Measurements from ENCODE around the gene AQP12B. TPM values are rescaled to one million over a fixed set of nuclear protein-coding genes. Genes with fewer than 3 reads are reported as not detected.
A peak's percentile ranks its signal among the peaks of the same experiment; 100 is the strongest.

The AQP12B gene
- total RNA-seq, 6 experiments from 2014 or later: not detected

GRCh38 chr2:240635998-240636547 lies 46.6 kb downstream of the AQP12B start:
- ATAC-seq (no peak), DNase-seq (peak in 2 of 3 donors; percentile 23 to 32)
- Histone ChIP-seq H3K9me3 (no peaks in the 10 kb centered on the region), H3K27me3 (no peaks in the 10 kb centered on the region), H3K36me3 (no peaks in the 10 kb centered on the region), H3K4me3 (no peak overlapping the region), H3K27ac (no peak overlapping the region), H3K4me1 (no peaks in the 10 kb centered on the region)
- WGBS (ENCODE audit: insufficient coverage, low coverage, low lambda C conversion rate, missing lambda C conversion rate): 33% methylated on average over 1 of the region's 3 CpGs
- TF ChIP-seq, protein P1, sequence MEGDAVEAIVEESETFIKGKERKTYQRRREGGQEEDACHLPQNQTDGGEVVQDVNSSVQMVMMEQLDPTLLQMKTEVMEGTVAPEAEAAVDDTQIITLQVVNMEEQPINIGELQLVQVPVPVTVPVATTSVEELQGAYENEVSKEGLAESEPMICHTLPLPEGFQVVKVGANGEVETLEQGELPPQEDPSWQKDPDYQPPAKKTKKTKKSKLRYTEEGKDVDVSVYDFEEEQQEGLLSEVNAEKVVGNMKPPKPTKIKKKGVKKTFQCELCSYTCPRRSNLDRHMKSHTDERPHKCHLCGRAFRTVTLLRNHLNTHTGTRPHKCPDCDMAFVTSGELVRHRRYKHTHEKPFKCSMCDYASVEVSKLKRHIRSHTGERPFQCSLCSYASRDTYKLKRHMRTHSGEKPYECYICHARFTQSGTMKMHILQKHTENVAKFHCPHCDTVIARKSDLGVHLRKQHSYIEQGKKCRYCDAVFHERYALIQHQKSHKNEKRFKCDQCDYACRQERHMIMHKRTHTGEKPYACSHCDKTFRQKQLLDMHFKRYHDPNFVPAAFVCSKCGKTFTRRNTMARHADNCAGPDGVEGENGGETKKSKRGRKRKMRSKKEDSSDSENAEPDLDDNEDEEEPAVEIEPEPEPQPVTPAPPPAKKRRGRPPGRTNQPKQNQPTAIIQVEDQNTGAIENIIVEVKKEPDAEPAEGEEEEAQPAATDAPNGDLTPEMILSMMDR (IDR thresholded peaks at IDR 0.05): no peak
- TF ChIP-seq POLR2A (IDR thresholded peaks at IDR 0.05): no peak
- intact Hi-C loops (cut with DNase I): no loop called here

GRCh38 chr2:240635121-240635997 lies 47.3 kb downstream of the AQP12B start:
- intact Hi-C loops (cut with DNase I): no loop called here
- Histone ChIP-seq H3K9me3 (no peaks in the 10 kb centered on the region), H3K4me1 (no peaks in the 10 kb centered on the region), H3K36me3 (no peaks in the 10 kb centered on the region), H3K4me3 (no peak overlapping the region), H3K27ac (no peak overlapping the region), H3K27me3 (no peaks in the 10 kb centered on the region)
- 33% methylated on average over 1 of the region's 6 CpGs for WGBS (ENCODE audit: insufficient coverage, low coverage, low lambda C conversion rate, missing lambda C conversion rate)
- no peak for TF ChIP-seq POLR2A (IDR thresholded peaks at IDR 0.05)
- TF ChIP-seq, protein P1 (IDR thresholded peaks at IDR 0.05): no peak
- peak in 2 of 3 donors; percentile 38 to 40 for DNase-seq
- ATAC-seq: peak in 1 of 4 donors; percentile 7

GRCh38 chr2:240632306-240632721 lies 50.4 kb downstream of the AQP12B start:
- no peak overlapping the region for H3K27ac ChIP-seq
- ATAC-seq (no peak), DNase-seq (peak in 2 of 3 donors; percentile 19 to 26)
- H3K4me1 ChIP-seq: no peaks in the 10 kb centered on the region
- no CpG with 5 or more reads among the region's 1 CpG for WGBS (ENCODE audit: insufficient coverage, low coverage, low lambda C conversion rate, missing lambda C conversion rate)
- no peak overlapping the region for H3K4me3 ChIP-seq
- intact Hi-C loops (cut with DNase I): no loop called here
- no peaks in the 10 kb centered on the region for H3K27me3 ChIP-seq
- H3K36me3 ChIP-seq: no peaks in the 10 kb centered on the region
- TF ChIP-seq, protein P1 (IDR thresholded peaks at IDR 0.05): no peak
- no peak for TF ChIP-seq POLR2A (IDR thresholded peaks at IDR 0.05)
- no peaks in the 10 kb centered on the region for H3K9me3 ChIP-seq

DNA sequence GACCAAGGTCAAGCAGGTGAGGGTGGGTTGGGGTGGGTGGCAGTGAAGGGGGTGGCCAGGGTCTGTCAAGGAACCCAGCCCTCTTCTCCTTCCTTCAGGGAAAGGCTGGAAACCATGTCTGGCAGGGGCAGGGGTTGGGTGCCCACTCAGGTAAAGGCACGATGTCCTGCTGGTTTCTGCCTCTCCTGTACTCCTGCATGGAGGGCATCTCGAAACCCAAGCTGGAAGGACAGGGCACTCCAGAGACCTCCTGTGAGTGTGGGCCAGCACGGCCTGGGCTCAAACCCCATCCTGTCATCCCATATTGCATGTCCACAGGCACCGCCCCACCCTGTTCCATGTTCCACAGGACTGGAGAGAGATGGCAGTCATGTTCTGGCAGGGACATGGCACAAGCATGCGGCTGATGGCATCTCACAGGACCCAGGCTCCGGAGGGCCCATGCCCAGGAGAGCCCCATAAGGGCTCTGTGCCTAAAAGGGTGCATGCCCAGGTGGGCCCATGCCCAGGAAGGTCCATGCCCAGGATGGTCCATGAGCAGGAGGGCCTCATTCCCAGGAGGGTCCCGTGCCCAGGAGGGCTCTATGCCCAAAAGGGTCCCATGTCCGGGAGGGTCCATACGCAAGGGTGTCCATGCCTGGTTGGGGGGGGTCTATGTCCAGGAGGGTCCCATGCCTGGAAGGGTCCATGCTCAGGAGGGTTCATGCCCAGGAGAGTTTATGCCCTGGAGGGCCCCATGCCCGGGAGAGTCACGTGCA lies 51.0 kb downstream of the AQP12B start:
- Histone ChIP-seq H3K4me1 (no peaks in the 10 kb centered on the region), H3K27ac (no peak overlapping the region), H3K36me3 (no peaks in the 10 kb centered on the region), H3K9me3 (no peaks in the 10 kb centered on the region), H3K4me3 (no peak overlapping the region), H3K27me3 (no peaks in the 10 kb centered on the region)
- 45% methylated on average over 2 of the region's 11 CpGs for WGBS (ENCODE audit: insufficient coverage, low coverage, low lambda C conversion rate, missing lambda C conversion rate)
- peak in 2 of 3 donors; percentile 38 to 49 for DNase-seq
- ATAC-seq: no peak
- intact Hi-C loops (cut with DNase I): no loop called here
- TF ChIP-seq, protein P1 (IDR thresholded peaks at IDR 0.05): no peak
- TF ChIP-seq POLR2A (IDR thresholded peaks at IDR 0.05): no peak

Data from right lobe of liver (tissue), 6 donors.